NCI-H2171 treated with DMSO at 0.1 percent for 48 hours (cell line): ENCODE results near the gene CERK.

Experiments
- DNase-seq: peaks from one replicate; lab custom pipeline; 2025; lab: John Stamatoyannopoulos, UW

CERK gene

DNA sequence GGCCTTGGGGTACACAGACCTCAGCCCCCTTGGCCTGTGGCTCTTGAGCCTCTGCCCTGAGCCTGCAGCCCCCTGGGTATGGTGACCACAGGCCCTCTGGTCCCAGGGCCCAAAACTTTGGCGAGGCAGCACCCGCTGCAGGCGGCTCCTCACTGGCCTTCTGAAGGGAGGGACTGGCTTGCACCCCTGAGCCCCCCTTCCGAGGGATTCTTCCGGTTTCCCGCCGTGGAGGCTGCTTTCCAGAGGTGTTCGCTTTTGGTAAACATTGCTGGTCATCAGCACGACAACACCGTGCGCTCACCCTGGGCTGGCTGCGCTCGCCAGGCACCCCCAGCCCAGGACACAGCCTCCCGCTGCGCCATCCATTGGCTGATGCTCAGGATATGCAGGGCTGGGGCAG, 75.8 kb downstream of the CERK start:
- DNase-seq: no peak

DNA sequence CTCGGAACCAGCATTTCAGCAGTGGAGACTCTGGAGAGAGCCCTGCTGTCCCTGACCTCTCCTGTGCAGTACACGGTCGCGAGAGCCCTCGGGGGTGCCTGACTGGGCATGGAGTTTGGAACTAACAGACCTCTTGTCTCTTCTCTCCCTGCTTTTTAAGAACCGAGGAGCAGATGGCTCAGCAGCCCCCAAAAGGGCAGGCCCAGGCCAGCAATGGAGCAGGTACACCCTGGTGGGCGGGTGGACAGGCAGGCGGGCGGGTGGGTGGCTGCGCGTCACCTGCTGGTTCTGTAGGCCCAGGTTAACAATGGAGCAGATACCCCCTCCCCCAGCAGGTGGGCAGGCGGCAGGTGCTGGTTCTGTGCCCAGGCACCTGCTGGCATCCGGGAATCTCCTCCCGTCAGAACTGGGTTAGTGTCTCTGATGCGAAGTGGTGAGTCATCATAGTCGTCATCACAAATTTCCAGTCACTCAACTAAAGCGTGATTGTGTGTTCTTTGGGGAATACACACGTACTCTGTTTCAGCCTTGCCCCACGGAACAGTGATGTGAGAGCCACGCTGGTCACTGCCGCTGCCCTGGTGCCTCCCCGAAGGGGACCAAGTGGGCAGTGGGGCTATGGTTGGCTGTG, 76.7 kb downstream of the CERK start:
- DNase-seq: peak; percentile 95

DNA sequence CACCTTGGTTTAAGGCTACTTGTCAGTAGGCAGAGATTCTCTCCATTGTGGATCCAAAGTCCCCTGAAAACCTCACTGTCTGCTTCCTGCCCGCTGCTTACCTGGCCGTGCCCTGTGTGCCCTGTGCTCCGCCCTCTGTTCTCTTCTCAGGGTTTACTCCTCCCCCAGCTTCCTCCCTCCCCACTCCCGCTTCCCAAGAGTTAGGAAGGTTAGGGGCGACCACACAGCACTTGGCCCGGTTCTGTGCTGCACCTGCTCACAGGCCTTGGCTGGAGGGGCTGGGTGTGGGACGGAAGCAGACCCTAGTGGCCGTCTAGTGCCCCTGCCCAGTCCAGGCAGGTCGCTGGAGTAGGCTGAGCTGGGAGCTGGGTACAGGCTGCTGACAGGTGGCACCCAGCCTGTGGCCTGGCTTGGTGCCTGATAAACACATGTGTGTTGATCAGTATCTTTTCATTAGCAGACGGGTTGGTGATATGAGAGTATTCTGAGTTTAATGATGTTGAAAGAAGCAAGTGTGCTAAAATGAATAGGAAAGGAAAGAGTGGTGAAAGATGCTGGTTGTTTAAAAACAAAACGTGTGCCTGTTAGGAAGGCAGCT, 77.3 kb downstream of the CERK start:
- peak; percentile 98 for DNase-seq

DNA sequence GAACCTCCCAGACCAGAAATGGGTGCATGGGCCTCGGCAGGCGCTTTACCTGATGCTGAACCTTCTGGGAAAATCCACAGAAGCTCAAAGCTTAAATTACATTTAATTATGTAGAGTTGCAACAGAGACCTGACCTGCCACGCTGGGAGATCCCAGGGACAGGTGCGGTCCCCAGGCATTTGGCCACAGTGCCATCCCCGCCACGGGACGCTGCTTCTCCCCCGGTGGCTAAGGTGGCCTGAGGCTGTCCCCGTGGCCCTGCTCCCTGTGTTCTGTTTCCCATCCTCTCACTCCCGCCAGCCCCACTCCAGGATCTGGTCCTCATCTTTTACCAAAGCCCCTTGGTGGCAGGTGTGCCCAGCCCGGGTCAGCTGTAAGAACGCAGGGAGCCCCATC, 78.3 kb downstream of the CERK start:
- peak; percentile 28 for DNase-seq

DNA sequence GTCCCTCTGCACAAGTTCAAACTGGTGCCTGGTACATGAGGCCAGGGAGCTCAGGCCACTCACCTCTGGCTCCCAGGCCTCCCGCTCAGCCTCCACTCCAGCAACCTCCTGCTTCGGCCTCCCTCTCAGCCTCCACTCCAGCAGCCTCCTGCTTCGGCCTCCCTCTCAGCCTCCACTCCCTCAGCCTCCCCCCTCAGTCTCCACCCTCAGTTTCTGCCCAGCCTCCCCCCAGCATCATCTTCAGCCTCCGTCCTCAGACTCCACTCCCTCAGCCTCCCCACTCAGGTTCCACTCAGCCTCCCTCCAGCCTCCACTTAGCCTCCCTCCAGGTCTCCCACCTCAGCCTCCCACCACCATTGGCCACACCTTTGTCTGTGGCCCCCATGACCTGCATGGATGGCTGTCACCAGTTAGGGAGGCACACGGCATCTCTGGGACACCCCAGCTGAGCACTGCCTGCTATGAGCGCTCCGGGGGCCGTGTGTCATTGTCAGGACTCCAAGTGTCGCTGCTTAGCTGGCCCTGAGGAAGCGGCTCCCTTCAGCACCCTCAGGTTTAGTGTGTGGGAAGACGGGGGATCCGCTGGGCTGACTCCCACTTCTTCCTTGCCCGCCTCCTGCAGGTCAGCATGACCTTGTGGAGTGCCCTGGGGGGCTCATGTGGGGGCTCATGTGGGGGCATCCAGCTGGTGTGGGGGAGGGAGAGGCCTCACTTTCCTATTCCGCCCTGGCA, 78.8 kb downstream of the CERK start:
- no peak for DNase-seq

DNA sequence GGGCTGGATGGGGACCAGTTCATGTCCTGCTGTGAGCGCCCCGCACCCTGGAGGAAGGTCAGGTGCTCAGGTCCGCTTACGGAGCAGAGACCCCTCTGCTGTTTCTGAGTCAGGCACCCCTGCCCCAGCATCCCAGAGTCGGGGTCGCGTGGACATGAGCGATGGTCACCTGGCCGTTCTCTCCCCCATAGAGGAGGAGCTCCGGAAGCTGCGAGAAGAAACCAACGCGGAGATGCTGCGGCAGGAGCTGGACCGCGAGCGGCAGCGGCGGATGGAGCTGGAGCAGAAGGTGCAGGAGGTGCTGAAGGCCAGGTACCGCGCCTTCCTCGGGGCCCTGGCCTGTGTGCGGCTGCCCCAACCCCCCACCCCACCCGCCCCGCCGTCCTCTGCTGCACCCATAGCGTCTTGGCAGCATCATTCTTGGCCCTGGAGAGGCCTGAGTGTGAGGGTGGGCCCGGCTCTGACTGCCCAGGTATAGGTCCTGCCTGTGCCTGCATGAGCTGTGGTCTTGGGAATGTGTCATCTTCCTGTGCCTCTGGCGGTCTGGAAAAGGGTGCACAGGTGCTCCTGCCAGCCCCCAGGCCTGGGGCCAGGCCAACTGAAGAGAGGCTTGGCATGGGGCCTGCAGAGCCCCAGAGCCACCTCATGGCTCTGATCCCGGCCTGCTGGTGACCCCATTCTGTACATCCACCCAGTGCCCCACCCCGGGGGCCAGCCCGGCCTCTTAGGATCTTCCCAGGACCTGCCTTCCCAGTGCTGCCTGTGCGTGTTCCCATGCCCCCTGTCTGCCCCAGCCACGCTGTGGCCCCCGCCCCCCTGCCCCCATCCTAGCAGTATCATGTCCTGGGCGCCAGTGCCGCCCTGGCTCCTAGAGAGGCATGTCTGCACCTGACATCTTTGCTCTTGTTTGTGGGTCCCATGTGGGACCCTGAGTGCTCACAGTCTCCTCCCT, 79.8 kb downstream of the CERK start:
- peak; percentile 42 for DNase-seq

DNA sequence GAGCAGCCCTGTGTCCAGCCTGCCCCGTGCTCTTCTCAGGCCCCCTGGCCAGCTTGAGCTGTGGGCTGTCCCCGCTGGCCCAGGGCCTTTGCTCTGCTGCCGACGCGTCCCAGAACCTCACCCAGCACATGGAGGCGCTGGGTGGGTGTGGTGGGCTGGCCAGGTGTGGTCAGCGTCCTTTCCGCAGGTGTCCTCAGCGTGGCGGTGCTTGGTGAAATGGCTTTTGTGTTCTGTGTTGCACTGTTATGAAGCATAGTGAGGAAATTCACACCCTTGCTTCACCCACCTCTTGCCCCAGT, 80.4 kb downstream of the CERK start:
- no peak for DNase-seq

DNA sequence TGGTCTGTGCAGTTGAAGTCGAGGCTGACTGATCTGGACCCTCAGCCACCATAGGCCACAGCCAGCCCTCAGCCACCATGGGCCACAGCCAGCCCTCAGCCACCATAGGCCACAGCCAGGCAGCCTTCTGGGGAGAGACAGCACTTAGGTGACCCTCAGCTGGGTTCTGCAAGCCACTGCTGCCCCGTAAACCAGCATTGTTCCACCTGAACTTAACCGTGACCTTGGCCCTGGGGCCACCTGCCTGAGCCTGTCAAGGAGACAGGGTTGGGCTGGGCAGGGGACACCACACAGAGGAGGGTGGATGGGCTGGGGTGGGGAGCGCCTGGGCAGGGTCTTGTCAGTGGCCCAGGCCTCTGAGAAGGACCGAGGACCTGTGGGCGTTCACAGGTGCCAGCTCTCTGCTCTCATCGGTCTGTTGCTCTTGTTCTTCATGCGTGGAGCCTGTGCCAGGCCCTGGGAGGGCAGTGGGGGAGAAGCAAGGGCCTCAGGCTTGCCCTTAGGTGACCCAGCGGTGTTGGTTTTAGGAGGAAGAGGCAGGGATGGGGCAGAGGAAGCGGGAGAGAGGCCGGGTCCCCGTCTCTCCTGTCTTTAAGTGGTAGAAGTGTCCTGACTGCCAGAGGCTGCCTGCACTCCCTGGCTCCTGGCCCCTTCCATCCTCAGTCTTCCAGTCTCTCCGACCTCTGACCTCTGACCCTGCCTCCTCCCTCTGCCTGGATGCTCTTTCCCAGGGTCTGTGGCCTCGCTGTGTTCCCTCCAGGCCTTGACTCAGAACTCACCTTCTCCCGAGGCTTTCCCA, 81.0 kb downstream of the CERK start:
- no peak for DNase-seq

DNA sequence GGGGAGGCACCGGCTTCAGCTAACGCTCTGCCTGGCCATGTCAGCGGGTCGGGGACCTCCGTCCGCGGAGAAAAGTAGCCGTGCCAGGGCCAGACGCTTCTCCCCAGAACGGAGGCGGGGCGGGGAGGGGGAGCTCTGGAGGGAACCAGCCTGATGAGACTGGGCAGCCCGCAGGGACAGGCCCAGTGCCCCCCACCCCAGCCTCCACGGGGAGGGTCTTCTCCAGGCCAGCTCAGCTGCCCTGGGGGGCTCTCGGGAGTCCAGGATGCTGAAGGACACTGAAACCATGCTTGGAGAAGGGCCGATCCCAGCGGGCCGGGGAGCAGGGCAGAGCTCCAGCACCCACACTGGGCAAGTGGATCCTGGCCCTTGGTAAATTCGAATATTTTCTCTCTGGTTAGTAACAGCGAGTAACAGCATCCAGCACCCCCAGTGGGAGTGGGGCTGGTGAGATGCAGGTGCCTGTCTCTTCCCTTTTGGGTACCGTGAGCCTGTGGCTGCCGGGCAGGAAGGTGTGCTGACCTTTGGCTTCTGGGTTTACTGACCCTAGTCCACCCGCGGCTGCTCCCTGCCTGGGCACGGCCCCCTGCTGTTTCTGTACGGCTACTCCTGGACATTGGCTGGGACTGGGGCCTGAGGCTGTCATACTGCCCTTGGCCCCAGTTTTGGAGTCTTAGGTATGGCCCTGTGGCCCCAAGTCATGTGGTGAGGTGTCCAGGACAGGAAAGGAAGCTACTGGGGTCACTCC, 82.0 kb downstream of the CERK start:
- DNase-seq: no peak

DNA sequence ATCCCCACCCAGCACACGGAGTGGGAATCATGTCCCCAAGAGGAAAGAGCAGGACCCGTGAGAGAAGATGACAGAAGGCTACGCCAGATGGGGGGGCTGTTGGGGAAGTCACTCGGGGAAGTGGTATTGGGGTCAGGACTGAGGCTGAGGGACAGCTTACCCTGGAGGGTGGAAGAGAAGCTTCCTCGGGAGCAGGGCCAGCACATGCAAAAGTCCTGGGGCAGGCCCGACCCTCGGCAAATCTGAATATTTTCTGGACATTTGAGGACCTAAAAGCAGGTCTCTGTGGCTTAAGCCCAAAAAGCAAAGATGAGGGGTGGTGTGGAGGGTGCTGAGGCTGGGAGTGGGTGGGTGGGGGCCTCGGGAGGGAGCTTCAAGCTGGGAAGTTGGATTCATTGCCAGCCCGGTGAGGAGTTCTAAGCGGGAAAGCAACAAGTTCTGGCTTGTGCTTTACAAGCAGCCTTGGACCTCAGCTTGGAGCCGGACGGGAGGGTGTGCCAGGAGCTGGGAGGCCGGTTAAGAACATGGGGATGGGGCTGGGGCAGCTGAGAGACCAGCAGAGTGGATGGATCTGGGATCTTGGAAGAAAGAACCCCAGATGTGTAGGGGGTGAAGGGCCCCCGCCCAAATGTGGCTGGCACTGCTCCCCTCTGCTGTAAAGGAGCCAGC, 83.0 kb downstream of the CERK start:
- DNase-seq: no peak

DNA sequence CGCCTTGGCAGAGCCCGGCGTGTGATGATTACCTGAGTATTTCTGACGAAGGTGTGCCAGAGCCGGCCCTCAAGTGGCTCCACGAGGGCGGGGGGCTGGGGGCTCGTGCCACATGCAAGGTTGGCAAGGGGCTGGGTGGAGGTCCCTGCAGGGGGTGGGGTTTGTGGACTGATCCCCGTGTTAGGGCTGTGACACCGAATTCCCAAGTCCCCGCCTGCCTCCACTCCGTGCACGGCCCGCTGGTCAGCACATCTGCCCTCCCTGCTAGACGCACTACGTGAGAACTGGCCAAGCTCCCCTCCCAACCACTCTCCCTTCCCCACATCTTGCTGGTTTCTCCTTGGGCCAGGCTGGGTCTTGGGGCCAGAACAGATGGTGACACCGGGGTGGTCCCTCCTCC, 83.6 kb downstream of the CERK start:
- no peak for DNase-seq

DNA sequence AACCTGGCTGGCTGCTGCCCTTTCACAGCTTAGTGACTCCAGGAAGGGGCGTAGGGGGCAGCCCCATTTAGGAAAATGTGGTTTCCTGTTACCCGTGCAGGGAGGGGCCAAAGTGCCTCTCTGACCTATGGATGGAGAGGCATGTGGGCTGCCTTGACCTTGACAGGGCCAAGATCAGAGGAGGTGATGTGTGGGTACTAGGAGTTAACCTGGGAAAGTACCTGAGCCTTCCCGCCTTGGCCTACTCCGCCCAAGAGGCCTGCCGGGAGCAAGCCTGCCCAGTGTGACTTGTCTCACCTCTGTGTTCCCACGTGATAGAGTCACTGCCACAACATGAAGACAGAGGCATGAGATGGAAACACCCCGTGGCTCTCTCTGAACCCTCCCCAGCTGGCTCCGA, 84.5 kb downstream of the CERK start:
- DNase-seq: no peak

DNA sequence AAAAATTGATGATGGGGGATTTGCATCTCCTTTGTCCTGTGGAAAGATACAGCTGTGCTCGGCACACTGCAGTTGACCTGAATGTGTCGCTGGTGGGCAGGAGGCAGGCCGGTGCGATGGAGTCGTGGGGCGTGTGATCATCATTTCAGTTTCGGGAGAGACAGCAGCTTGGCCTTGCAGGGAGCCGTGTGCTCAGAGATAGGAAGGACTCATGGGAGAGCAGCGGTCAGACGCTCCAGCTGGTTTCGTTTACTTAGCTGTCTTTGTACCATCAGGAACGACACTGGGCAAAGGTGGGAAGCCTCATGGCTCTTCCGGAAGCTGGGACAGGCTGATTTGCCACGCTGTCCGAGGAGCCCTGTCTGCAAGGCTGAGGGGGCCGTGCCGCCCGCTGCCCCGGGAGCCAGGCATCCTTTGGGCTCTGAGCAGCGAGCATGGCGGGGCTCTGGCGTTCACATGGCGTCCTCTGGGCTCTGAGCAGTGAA, 85.2 kb downstream of the CERK start:
- peak; percentile 57 for DNase-seq

DNA sequence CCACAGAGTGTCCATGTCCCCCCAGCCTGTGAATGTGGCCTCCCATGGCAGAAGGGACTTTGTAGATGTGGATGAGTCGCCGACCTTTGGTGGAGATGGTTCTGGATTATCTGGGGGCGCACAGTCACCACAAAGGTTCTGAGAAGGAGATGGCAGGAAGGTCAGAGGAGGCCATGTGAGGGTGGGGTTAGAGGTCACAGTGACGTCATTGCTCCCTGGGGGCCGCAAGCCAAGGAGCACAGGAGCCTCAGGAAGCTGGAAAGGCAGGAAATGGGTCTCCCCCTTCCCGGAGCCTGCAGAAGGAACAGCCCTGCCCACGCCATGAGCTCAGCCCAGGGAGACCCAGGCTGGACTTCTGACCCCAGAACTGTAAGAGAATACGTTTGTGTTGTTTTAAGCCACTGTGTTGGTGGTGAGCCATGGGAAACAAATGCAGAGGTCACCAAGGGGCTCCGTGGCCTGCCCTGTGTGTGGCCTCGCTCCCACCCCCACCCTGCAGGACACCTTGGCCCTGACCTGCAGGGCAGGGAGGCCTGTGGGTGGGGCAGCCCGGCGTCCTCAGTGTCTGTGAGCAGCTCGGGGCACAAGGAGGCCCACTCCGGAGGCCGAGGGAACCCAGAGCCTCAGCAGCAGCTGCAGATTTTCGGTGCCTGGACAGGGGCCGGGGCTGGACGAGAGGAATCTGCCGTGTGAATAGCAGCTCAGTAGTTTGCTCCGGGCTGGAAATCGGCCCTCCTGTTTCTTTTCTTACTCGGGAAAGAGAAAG, 85.8 kb downstream of the CERK start:
- DNase-seq: no peak

DNA sequence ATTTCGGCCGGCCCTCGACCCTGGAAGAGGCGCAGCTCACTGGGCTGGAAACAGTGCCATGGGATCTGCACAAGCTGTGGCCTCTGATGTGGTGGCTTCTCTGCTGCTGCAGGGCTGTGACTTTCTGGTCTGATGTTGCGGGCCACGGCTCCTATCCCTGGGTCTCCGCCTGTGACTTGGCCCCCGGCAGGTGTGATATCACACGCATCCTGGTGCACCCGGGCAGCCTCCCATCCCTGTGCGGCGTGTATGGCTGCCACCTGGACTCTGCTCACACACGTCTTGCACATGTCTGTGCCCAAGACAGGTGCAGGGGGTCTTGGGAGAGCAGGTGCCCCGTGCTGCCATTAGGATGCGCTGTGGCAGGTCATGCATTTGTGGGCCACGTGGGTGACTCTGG, 86.7 kb downstream of the CERK start:
- DNase-seq: no peak

DNA sequence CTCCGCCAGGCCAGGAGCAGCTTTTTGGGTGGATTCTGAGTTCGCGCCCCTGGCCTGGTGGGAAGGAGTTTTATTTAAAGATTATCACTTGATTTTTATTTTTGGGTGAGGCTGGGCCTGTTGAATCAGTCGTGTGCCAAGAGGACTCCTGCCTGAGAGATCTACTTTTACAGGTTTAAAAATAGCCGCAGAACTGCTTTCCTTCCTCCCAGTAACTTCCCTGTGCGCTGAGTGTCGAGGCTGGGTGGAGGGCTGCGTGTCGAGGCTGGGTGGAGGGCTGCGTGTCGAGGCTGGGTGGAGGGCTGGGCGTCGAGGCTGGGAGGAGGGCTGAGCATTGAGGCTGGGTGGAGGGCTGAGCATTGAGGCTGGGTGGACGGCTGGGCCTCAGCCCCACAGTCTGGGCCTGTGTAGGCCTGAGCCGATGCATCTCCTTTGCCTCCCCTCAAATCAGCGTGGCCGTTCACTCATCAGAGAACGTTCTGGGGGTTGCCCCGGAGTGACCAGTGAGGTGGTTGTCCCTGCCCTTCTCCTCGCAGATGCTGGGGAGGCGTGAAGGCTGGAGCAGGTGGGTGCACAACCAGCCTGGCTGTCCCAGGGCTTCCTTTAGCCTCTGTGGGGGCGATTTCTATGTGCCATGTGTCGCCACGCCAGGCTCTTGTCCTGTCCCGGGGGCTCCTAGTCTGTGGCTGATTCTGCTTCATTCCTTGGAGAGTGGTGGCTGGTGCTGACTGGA, 87.8 kb downstream of the CERK start:
- DNase-seq: no peak

DNA sequence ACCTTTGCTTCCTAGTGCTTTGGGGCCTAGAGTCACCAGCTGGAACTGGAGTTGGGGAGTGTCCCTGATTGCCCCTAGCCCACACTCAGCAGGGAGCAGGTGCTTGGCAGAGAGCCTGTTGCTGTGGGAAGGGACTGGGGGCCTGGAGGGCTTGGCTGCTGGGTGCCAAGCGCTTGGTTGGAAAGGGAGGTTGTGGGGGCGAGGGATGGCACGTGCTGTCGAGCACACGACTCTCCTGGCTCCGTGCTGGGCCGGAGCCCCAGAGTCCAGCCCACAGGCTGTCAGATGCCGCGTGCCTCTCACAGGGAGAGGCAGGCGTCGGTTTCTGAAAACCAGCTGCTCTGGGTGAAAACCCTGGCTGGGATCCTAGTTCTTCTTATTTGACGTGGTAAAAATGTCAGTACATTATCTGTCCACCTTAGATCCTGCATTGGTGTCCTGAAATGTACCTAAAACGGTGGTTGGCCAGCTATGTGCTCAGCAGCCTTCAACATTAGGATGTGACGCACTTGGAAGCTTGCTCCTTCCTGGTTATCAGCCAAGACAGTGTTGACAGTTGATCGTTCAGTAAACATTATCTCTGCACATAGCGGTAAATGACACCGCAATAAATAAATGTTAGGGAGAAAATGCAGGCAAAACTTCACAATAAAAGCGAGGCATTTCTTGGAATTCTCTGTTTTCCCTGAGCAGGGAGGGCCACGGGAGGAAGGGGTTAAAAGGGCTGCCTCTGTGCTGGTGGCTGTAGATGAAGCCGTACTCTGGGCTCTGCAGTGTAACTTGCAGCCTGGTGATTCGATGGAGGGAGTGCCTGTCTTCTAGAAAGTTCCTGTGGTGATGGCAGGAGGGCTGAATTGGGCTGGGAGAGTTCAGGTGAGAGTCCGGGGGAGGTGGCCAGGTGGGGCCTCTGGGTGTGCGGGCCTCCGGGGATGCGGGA, 88.6 kb downstream of the CERK start:
- peak; percentile 94 for DNase-seq
